Astrocyte (in vitro differentiated cells and primary cell): ENCODE measurements around the gene CABLES2. TPM values are rescaled to one million over a fixed set of nuclear protein-coding genes. Genes with fewer than 3 reads are reported as not detected.

Experiments used
- DNase-seq: peaks from one replicate; pipeline ENCODE4 v3.0.0-alpha.2; 2010; ENCODE audit warnings: low read depth
- FAIRE-seq: peaks from 2 replicates; lab custom pipeline; 2011; peaks lifted over from hg19 to GRCh38; lab: Jason Lieb, UNC
- H2AFZ ChIP-seq: 2 replicates; pipeline ENCODE4 v1.6.0; 2012; ENCODE audit warnings: low read depth, low read length, inconsistent platforms
- H3K27ac ChIP-seq: 2 replicates; pipeline ENCODE4 v1.5.1; 2011; ENCODE audit warnings: low read depth, low read length, inconsistent platforms
- H3K27me3 ChIP-seq: 2 replicates; pipeline ENCODE4 v1.6.0; 2011; ENCODE audit warnings: low read length, inconsistent platforms; ENCODE audit not compliant: insufficient read depth
- H3K36me3 ChIP-seq: 2 replicates; pipeline ENCODE4 v1.5.1; 2011; ENCODE audit warnings: low read length, inconsistent platforms; ENCODE audit not compliant: insufficient read depth
- H3K4me1 ChIP-seq: 2 replicates; pipeline ENCODE4 v1.5.1; 2011; ENCODE audit warnings: low read length, inconsistent platforms; ENCODE audit not compliant: insufficient read depth
- H3K4me2 ChIP-seq: 2 replicates; pipeline ENCODE4 v1.6.0; 2012; ENCODE audit warnings: low read length, inconsistent platforms
- H3K4me3 ChIP-seq: 2 replicates; pipeline ENCODE4 v1.5.1; 2011; ENCODE audit warnings: low read depth, mild to moderate bottlenecking, low read length, inconsistent platforms; ENCODE audit not compliant: insufficient read depth
- H3K79me2 ChIP-seq: 2 replicates; pipeline ENCODE4 v1.6.0; 2012; ENCODE audit warnings: mild to moderate bottlenecking, low read length, inconsistent platforms; ENCODE audit not compliant: insufficient read depth
- H3K9ac ChIP-seq: 2 replicates; pipeline ENCODE4 v1.6.0; 2012; ENCODE audit warnings: mild to moderate bottlenecking, low read length, inconsistent platforms
- H3K9me3 ChIP-seq: 2 replicates; pipeline ENCODE4 v1.5.1; 2012; ENCODE audit warnings: low read depth, mild to moderate bottlenecking, low read length, inconsistent platforms; ENCODE audit not compliant: insufficient read depth
- H4K20me1 ChIP-seq: 2 replicates; pipeline ENCODE4 v1.6.0; 2012; ENCODE audit warnings: low read length, inconsistent platforms; ENCODE audit not compliant: insufficient read depth
- H3K27ac Mint-ChIP-seq: one replicate; pipeline ENCODE4 v1.8.0; 2021; ENCODE audit warnings: mild to moderate bottlenecking, mixed read lengths; ENCODE audit not compliant: unreplicated experiment
- H3K27me3 Mint-ChIP-seq: one replicate; pipeline ENCODE4 v1.8.0; 2021; ENCODE audit warnings: low read depth, mixed read lengths; ENCODE audit not compliant: unreplicated experiment
- H3K36me3 Mint-ChIP-seq: one replicate; pipeline ENCODE4 v1.8.0; 2021; ENCODE audit warnings: low read depth, mixed read lengths; ENCODE audit not compliant: unreplicated experiment
- H3K4me1 Mint-ChIP-seq: one replicate; pipeline ENCODE4 v1.8.0; 2021; ENCODE audit warnings: low read depth, mixed read lengths; ENCODE audit not compliant: unreplicated experiment
- H3K4me3 Mint-ChIP-seq: one replicate; pipeline ENCODE4 v1.8.0; 2021; ENCODE audit warnings: mild to moderate bottlenecking, moderate library complexity, mixed read lengths; ENCODE audit not compliant: unreplicated experiment
- H3K9me3 Mint-ChIP-seq: one replicate; pipeline ENCODE4 v1.8.0; 2021; ENCODE audit warnings: mild to moderate bottlenecking, mixed read lengths; ENCODE audit not compliant: unreplicated experiment
- CTCF ChIP-seq: IDR thresholded peaks from 2 replicates; pipeline ENCODE4 v1.5.1; 2011; ENCODE audit warnings: low read depth, mild to moderate bottlenecking, inconsistent platforms, low read length, moderate library complexity; ENCODE audit not compliant: insufficient read depth
- EZH2 ChIP-seq: IDR thresholded peaks from 2 replicates; pipeline ENCODE4 v1.6.1; 2012; ENCODE audit warnings: mild to moderate bottlenecking, low read length, inconsistent platforms; ENCODE audit not compliant: insufficient read depth
- total RNA-seq: library from RNA; stranded (reverse); gene quantifications from 2 replicates; pipeline ENCODE4 v1.2.1, GENCODE V29; 2021

Gene CABLES2
- total RNA-seq, 1 donor from 2014 or later, result 4.4 TPM

GRCh38 chr20:62362991-62363919 is 43.8 kb downstream of the CABLES2 start:
- H3K9me3 ChIP-seq, result no peaks in the 10 kb centered on the region
- no peak for TF ChIP-seq CTCF
- no peak for TF ChIP-seq EZH2
- H3K9me3 Mint-ChIP-seq, result no peaks in the 10 kb centered on the region
- no peak overlapping the region for H3K27ac ChIP-seq
- H3K4me2 ChIP-seq, result peak overlapping the region; percentile 45
- H3K27me3 ChIP-seq, result no peaks in the 10 kb centered on the region
- peaks cover 12% of the 10 kb centered on the region for H3K4me1 Mint-ChIP-seq
- H3K27me3 Mint-ChIP-seq, result no peaks in the 10 kb centered on the region
- H2AFZ ChIP-seq, result no peak overlapping the region
- H3K4me3 ChIP-seq, result no peak overlapping the region
- H3K4me1 ChIP-seq, result peaks cover 50% of the 10 kb centered on the region
- H3K27ac Mint-ChIP-seq, result no peak overlapping the region
- peaks cover 41% of the 10 kb centered on the region for H4K20me1 ChIP-seq
- FAIRE-seq, result no peak
- H3K36me3 Mint-ChIP-seq, result no peaks in the 10 kb centered on the region
- DNase-seq, result no peak
- peak overlapping the region; percentile 20 for H3K4me3 Mint-ChIP-seq
- peaks cover 14% of the 10 kb centered on the region for H3K79me2 ChIP-seq
- H3K9ac ChIP-seq, result no peak overlapping the region
- no peaks in the 10 kb centered on the region for H3K36me3 ChIP-seq

GRCh38 chr20:62362590-62362940 is 44.5 kb downstream of the CABLES2 start:
- Histone ChIP-seq H3K36me3 (no peaks in the 10 kb centered on the region), H3K79me2 (peaks cover 14% of the 10 kb centered on the region), H3K4me2 (no peak overlapping the region), H3K4me3 (no peak overlapping the region), H4K20me1 (peaks cover 41% of the 10 kb centered on the region), H3K9me3 (no peaks in the 10 kb centered on the region), H3K27ac (no peak overlapping the region), H3K9ac (no peak overlapping the region), H2AFZ (no peak overlapping the region), H3K4me1 (peaks cover 50% of the 10 kb centered on the region), H3K27me3 (no peaks in the 10 kb centered on the region)
- Mint-ChIP-seq H3K4me3 (peak overlapping the region; percentile 27), H3K36me3 (no peaks in the 10 kb centered on the region), H3K27me3 (no peaks in the 10 kb centered on the region), H3K27ac (no peak overlapping the region), H3K4me1 (peaks cover 12% of the 10 kb centered on the region), H3K9me3 (no peaks in the 10 kb centered on the region)
- TF ChIP-seq CTCF, result no peak
- no peak for TF ChIP-seq EZH2
- no peak for DNase-seq
- no peak for FAIRE-seq
